T-helper 17 cell (primary cell): ENCODE data around the gene DENND1A. TPM values are rescaled to one million over a fixed set of nuclear protein-coding genes. Genes with fewer than 3 reads are reported as not detected.

Experiments
- ATAC-seq: fragments of 150-1000 bp; cut with Tn5 transposase; 2 replicates; pipeline ENCODE4 v1.10.0; 2021; ENCODE audit warnings: mild to moderate bottlenecking, moderate library complexity
- DNase-seq, 3 donors: peaks; one replicate each; pipeline versions ENCODE4 v3.0.0 to v3.0.0-alpha.2; 2020 to 2021
- H3K9me3 ChIP-seq: one replicate; pipeline ENCODE4 v1.7.0; 2013; ENCODE audit warnings: low read length, mild to moderate bottlenecking; ENCODE audit not compliant: control insufficient read depth, poor library complexity, severe bottlenecking
- H3K27ac Mint-ChIP-seq: one replicate; pipeline ENCODE4 v1.8.0; 2022; ENCODE audit warnings: mild to moderate bottlenecking, moderate library complexity, mixed read lengths
- H3K27me3 Mint-ChIP-seq: one replicate; pipeline ENCODE4 v1.8.0; 2022; ENCODE audit warnings: mixed read lengths
- H3K36me3 Mint-ChIP-seq: one replicate; pipeline ENCODE4 v1.8.0; 2022; ENCODE audit warnings: low read depth, mixed read lengths
- H3K4me1 Mint-ChIP-seq: one replicate; pipeline ENCODE4 v1.8.0; 2022; ENCODE audit warnings: mild to moderate bottlenecking, mixed read lengths
- H3K4me3 Mint-ChIP-seq: one replicate; pipeline ENCODE4 v1.8.0; 2022; ENCODE audit warnings: mild to moderate bottlenecking, moderate library complexity, mixed read lengths
- total RNA-seq, 4 donors: library from RNA in 2 of 4; stranded (reverse) in 2 of 4; gene quantifications; one replicate each; pipeline ENCODE4 v1.2.3 and lab custom pipeline; 2022 to 2026

DENND1A gene
- total RNA-seq, 2 donors from 2014 or later = 19.9 to 21.1 TPM

DNA sequence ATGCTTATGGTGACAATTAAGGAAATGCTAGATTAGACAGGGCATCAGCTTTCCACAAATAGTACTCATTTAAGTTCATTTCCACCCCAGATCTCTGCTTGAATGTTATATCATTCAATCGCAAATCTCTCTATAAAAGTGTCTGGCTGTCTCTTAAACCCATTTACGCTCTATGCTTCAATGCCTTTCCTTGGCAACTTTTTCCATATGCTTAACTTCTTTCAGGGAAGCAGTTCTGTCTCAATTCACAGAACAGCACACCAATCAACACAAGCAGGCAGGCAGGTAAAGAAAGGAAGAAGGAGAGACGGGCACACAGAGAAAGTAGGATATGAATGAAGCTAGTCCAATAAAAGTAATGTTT is 243.1 kb downstream of the DENND1A start:
- Mint-ChIP-seq H3K4me1 (peaks cover 15% of the 10 kb centered on the region), H3K27me3 (no peaks in the 10 kb centered on the region), H3K4me3 (no peak overlapping the region), H3K36me3 (peaks cover 5% of the 10 kb centered on the region), H3K27ac (no peak overlapping the region)
- ATAC-seq = no peak
- no peak for DNase-seq
- H3K9me3 ChIP-seq = no peaks in the 10 kb centered on the region

DNA sequence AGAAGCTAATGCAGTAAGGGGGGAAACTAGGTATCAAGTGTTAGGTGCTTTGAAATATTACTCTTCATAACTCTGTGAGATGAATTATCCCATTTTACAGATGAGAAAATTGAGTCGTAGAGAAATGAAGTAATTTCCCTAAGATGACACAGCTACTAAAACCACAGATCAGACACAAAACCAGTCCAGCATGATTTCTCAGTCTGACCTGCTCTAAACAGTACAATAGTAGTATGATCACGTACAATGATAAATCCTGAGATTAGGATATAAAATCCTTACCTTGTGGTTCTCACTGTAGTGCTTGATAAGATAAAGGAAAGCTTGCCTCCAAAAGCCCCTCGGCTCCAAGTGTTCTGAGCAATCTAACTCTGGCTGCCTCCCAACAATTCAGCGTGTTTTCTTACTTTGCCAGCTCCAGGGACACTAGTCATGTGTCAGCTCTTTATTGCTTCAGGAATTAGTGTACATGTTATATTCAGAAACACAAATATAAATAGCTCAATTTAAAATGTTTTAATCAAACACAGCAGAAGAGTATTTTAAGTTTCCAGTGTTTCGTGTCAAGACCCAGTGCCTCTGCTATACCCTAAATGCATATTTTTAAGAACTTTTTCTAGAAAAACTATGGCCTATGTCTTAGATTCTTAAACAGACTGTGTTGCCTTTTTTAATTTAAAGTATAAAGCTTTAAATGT is 243.6 kb downstream of the DENND1A start:
- Mint-ChIP-seq H3K4me3 (no peak overlapping the region), H3K27ac (no peak overlapping the region), H3K36me3 (peaks cover 7% of the 10 kb centered on the region), H3K27me3 (no peaks in the 10 kb centered on the region), H3K4me1 (peaks cover 15% of the 10 kb centered on the region)
- H3K9me3 ChIP-seq = no peaks in the 10 kb centered on the region
- ATAC-seq (no peak), DNase-seq (no peak)

DNA sequence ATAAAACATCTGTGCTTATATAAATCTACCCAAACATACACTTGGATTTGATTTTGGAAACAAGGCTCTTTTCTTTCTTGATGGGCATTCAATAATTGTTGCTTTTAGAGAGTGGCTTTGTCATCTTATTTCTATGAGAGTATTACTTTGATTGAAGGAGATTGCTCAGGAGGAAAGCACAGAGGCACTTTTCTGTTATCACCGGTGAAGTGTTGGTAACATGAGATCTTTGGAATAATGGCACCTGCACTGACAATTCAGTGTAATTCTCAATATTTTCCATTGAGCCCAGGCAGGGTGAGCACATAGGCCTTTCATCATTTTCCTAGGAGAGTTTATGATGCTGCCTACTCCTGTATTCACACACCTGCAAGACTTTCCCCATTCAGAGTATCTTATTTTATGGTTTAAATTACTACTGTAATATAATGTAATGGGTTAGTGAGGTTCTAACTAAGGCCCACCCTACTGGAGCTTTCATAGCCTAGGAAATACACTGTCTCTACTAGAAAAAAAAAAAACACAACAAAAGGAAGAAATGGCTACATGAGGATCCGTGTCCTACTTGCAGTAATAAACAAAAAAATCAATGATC is 244.3 kb downstream of the DENND1A start:
- H3K9me3 ChIP-seq = no peaks in the 10 kb centered on the region
- Mint-ChIP-seq H3K36me3 (peaks cover 6% of the 10 kb centered on the region), H3K4me1 (peaks cover 17% of the 10 kb centered on the region), H3K4me3 (no peak overlapping the region), H3K27me3 (no peaks in the 10 kb centered on the region), H3K27ac (peak overlapping the region; percentile 39)
- ATAC-seq (no peak), DNase-seq (no peak)

DNA sequence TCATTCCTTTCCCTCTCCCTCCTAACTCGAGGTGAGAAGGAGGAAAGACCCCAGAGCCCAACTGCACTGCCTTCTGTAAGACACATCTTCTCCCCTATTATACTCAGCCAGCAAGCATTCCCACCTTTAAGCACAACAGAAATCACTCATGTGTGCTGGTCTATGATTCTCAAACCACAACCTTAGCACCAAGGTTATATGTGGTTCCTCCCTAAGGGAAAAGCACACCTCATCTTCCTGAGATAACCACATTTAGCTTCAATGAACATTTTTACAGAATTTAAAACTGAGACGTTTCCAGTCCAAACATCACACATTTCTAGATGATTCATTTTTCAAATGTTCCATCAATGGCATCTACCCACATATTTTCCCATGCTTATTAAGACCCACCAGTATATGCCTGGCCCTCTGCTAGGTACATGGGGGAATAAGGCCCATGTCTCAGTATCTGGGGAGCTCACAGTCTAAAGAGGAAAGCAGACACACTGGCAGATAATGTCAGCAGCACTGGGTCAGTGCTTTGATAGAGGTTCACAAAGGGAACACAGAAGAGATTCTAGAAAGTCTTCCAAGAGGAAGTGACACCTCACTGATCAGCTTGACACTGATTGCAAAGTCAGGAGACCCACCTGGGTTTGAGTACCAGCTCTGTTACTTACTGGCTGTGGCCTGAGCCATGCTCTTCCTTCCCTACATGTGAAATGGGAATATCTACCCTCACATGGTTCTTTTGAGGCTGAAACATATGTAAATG is 245.4 kb downstream of the DENND1A start:
- H3K4me3 Mint-ChIP-seq = no peak overlapping the region
- H3K27me3 Mint-ChIP-seq = no peaks in the 10 kb centered on the region
- peaks cover 6% of the 10 kb centered on the region for H3K36me3 Mint-ChIP-seq
- H3K4me1 Mint-ChIP-seq = peaks cover 21% of the 10 kb centered on the region
- no peaks in the 10 kb centered on the region for H3K9me3 ChIP-seq
- no peak for DNase-seq
- ATAC-seq = no peak
- H3K27ac Mint-ChIP-seq = peak overlapping the region; percentile 39

DNA sequence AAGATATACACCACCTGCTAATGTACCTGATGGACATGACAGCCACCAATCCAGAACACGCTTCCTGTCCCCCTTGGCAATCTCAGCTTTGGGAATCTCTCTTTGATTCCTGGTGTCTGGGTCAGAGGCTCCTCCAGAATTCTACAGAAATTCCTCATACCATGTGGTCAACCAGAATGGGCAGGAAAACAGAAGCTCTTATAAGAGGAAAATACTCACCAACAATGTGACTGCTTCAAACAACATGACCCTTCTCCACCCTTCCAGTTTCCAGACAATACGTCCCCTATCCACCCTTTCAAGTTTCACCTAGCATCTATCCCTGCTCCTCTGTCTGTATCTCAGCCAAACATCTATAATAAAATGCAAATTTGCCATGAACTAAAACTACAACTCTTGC is 247.2 kb downstream of the DENND1A start:
- DNase-seq = no peak
- H3K4me3 Mint-ChIP-seq = no peak overlapping the region
- peaks cover 22% of the 10 kb centered on the region for H3K4me1 Mint-ChIP-seq
- H3K36me3 Mint-ChIP-seq = peaks cover 4% of the 10 kb centered on the region
- no peaks in the 10 kb centered on the region for H3K27me3 Mint-ChIP-seq
- no peaks in the 10 kb centered on the region for H3K9me3 ChIP-seq
- ATAC-seq = no peak
- no peak overlapping the region for H3K27ac Mint-ChIP-seq

DNA sequence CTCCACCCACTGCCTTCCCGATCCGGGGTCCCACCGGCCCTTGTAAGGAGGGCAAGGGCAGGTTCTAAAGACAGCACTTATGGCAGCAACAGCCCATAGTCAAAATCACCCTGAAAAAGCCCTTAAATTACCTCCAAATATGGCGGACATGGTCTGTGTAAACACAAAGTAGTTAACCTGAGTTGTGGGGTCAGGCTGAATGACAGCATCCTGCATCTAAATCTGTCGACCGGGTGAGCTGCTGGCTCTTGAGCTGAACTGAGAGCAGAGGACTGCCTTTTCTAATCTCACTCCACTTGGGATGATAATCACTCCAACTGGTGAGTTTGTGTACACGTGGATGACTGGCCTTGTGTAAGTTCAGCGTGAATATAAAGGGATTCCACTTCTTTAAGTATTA is 249.6 kb downstream of the DENND1A start:
- no peaks in the 10 kb centered on the region for H3K9me3 ChIP-seq
- Mint-ChIP-seq H3K27me3 (no peaks in the 10 kb centered on the region), H3K27ac (no peak overlapping the region), H3K4me1 (peaks cover 18% of the 10 kb centered on the region), H3K4me3 (no peak overlapping the region), H3K36me3 (peaks cover 4% of the 10 kb centered on the region)
- DNase-seq (no peak), ATAC-seq (no peak)

DNA sequence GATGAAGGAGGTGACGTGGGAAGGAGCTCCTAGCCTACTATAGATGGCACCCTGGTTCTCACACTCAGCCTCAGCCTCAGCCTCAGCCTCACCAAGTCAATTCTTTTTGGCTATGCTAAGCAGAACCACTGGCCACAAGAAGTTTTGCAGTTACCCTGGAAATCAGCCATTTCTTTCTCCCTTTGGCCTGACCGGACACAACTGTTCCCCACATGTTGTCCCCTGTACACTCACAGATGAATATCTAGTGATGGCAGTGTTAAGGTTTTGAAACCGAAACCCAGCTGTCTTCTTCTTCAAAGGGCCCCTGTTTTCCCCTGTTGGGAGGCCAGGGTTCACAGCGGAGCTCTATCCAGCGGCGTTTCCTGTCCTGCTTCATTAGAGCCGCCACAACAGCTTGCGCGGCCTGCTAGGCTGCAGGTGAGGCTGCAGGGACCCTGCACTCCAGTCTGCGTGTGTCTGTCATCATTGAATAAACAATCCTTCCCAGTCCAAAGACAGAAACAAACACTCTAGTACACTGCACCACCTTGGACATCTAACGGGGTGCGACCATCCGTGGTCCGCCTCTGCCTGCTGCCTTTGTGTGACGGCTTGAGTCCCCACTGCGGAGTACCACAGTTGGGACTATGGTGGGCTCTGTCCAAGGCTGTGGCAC is 250.5 kb downstream of the DENND1A start:
- peaks cover 4% of the 10 kb centered on the region for H3K36me3 Mint-ChIP-seq
- no peak overlapping the region for H3K27ac Mint-ChIP-seq

DNA sequence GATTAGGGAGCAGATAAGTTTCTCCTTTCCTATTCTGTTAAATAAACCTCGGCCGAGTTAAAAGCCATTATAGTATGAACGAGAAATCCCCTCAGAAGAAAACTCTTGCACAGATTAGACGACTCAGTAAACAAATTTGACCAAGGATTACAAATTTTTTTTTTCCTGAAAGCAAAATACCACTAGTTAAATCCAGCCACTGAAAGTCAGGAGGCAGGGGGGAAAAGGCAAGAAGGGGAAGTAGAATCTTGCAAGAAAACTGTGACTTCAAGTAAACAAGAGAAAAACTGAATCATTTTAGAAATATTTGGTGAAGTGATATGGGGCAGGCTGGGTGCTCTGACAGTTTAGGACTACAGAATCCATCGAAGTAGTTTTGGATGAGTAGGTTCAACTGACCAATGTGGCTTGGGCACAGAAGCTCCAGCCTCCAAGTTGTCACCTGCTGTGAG is 251.0 kb downstream of the DENND1A start:
- Mint-ChIP-seq H3K27ac (no peak overlapping the region), H3K27me3 (no peaks in the 10 kb centered on the region)
- DNase-seq = no peak

More for the DNA sequence above, 250.5 kb downstream of the DENND1A start:
- no peak for DNase-seq
- no peaks in the 10 kb centered on the region for H3K27me3 Mint-ChIP-seq
- H3K4me1 Mint-ChIP-seq = peaks cover 14% of the 10 kb centered on the region
- peak overlapping the region; percentile 31 for H3K4me3 Mint-ChIP-seq
- ATAC-seq = peak; percentile 39
- no peaks in the 10 kb centered on the region for H3K9me3 ChIP-seq

DNA sequence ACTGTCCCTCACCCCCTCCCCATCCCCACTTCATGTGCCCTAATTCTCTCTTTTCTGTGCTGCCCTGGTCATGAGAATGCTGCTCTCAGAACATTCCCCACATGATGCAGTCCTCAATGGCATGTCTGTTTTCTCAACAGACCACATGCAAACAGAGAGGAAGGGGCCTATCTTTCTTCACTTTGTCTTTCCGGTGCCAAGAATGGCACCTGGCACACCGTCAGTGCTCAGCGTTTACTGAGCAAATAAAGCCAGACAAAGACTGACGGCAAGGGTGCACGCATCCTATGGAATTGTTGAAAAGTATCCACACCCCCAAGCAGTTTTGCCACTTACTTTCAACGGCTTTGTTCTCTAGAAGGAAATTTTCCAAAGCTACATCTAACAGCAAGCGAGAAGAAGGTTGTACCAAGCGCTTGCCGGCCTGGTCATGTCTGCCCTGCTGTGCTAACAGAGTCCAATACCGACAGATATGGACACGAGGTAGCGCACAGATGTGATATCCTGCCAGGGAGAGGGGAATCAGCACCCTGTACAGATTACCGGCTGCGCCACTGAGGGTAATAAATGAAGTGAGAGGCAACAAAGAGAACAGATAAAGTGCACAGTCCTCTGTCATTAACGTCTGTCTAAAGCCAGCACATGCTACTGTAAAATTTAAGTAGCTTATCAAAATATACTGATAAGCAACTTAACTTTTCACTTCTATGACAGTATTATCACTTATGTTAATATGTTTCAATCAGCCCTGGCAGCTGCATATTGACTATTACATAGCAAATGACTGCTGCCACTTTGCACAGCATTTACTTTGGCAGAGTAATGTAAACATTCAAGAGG is 251.7 kb downstream of the DENND1A start:
- no peak overlapping the region for H3K4me3 Mint-ChIP-seq
- peaks cover 4% of the 10 kb centered on the region for H3K36me3 Mint-ChIP-seq
- no peak overlapping the region for H3K27ac Mint-ChIP-seq

More for the DNA sequence above, 251.0 kb downstream of the DENND1A start:
- peaks cover 9% of the 10 kb centered on the region for H3K4me1 Mint-ChIP-seq
- H3K4me3 Mint-ChIP-seq = no peak overlapping the region
- no peaks in the 10 kb centered on the region for H3K9me3 ChIP-seq
- ATAC-seq = no peak
- H3K36me3 Mint-ChIP-seq = peaks cover 4% of the 10 kb centered on the region

DNA sequence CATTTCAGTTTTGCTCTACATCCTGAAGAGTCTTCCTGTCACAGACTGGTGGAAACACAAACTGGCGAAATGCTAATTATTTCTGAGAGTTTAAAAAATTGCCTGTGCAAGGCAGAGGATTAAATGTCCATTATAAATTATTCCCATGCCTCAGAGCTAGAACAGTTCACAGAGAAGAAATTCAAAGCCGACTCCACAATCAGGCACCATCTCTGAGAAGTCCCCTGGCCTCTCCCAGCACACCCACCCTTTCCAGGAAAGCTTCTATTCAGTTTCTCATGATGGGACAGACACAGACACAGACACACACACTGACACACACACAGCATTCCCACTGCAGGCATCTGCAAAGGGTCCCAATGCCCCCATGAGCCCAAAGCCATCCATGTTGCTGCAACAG is 253.1 kb downstream of the DENND1A start:
- Mint-ChIP-seq H3K36me3 (peaks cover 4% of the 10 kb centered on the region), H3K4me3 (no peak overlapping the region), H3K27ac (no peak overlapping the region), H3K27me3 (no peaks in the 10 kb centered on the region), H3K4me1 (peaks cover 9% of the 10 kb centered on the region)
- no peak for ATAC-seq
- DNase-seq = no peak
- H3K9me3 ChIP-seq = no peaks in the 10 kb centered on the region

More for the DNA sequence above, 251.7 kb downstream of the DENND1A start:
- no peaks in the 10 kb centered on the region for H3K9me3 ChIP-seq
- ATAC-seq = no peak
- no peaks in the 10 kb centered on the region for H3K27me3 Mint-ChIP-seq
- no peak for DNase-seq
- peaks cover 9% of the 10 kb centered on the region for H3K4me1 Mint-ChIP-seq

DNA sequence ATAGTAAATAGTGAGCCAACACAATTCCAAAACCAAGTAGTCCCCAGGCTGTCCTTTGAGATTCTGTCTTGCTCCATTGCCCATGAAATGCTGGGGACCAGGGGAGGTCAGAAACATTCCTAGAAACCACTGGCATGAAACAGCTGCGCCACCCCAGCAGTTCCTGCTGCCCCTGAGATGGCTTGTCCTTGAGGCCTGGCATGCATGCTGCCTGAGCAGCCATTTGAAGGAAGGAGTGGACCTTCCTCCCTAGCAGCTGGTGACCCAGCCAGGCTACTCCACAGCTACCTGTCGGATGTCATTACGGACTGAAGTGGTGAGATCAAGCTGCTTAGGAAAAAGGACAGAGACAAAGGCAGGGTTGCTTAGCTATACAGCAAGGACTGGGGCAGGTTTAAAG is 260.6 kb downstream of the DENND1A start:
- Mint-ChIP-seq H3K27ac (no peak overlapping the region), H3K4me3 (no peak overlapping the region)
- ATAC-seq = no peak

DNA sequence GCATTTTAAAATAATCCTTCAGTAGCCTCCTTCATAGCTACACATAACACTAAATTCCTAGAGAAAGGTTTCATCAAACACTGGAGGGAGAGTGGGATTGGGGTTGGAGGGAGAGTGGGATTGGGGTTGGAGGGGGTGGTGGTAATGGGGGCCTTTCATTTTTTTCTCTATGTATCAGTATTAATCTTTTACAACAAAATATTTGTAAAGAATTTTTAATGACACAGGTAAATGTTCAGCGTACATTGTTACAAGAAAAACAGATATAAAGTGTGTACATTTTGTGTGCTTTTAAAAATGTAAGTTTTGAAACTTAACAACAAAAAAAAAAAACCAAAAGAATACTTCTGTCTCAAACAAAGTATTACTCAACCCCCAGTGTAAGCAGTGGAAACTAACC is 266.4 kb downstream of the DENND1A start:
- ATAC-seq = no peak
- Mint-ChIP-seq H3K36me3 (peaks cover 14% of the 10 kb centered on the region), H3K4me1 (peaks cover 2% of the 10 kb centered on the region), H3K4me3 (no peak overlapping the region), H3K27ac (no peak overlapping the region), H3K27me3 (no peaks in the 10 kb centered on the region)
- H3K9me3 ChIP-seq = no peaks in the 10 kb centered on the region
- DNase-seq = no peak

More for the DNA sequence above, 260.6 kb downstream of the DENND1A start:
- Mint-ChIP-seq H3K4me1 (no peaks in the 10 kb centered on the region), H3K27me3 (no peaks in the 10 kb centered on the region), H3K36me3 (peaks cover 10% of the 10 kb centered on the region)
- no peak for DNase-seq
- no peaks in the 10 kb centered on the region for H3K9me3 ChIP-seq
